ENCODE data around the gene APOBEC2.

APOBEC2 gene

GRCh38 chr6:41059556-41059955 lies 6.6 kb downstream of the APOBEC2 start:
- DNase-seq (ENCODE audit: low spot score): no peak

GRCh38 chr6:41061196-41061726 lies 8.3 kb downstream of the APOBEC2 start:
- DNase-seq (ENCODE audit: low spot score): no peak

GRCh38 chr6:41062056-41062455 lies 9.1 kb downstream of the APOBEC2 start:
- DNase-seq (ENCODE audit: low spot score): no peak

- peak; percentile 35 for DNase-seq (ENCODE audit: low spot score)
These were observed 10.9 kb downstream of the APOBEC2 start for GRCh38 chr6:41063884-41064285.

- no peak for DNase-seq (ENCODE audit: low spot score)
These were observed 11.8 kb downstream of the APOBEC2 start for GRCh38 chr6:41064841-41065240.

- no peak for DNase-seq (ENCODE audit: low spot score)
These were observed 12.6 kb downstream of the APOBEC2 start for GRCh38 chr6:41065550-41066026.

- peak; percentile 88 for DNase-seq (ENCODE audit: low spot score)
These were observed 13.9 kb downstream of the APOBEC2 start for GRCh38 chr6:41066867-41067304.

- no peak for DNase-seq (ENCODE audit: low spot score)
These were observed 18.5 kb downstream of the APOBEC2 start for GRCh38 chr6:41071501-41071922.

GRCh38 chr6:41071923-41072835 lies 19.2 kb downstream of the APOBEC2 start, which contains the start of gene OARD1:
Gene OARD1 (minus strand): TSS chr6:41072356. CDS start chr6:41071634, 722 bp downstream.
- peak; percentile 99 for DNase-seq (ENCODE audit: low spot score)

GRCh38 chr6:41072836-41073202 lies 19.8 kb downstream of the APOBEC2 start, which contains the start of gene NFYA:
Gene NFYA (plus strand): TSS chr6:41072974. CDS start chr6:41079090, 6,116 bp downstream.
- DNase-seq (ENCODE audit: low spot score): no peak

GRCh38 chr6:41073203-41073967 lies 20.4 kb downstream of the APOBEC2 start:
- peak; percentile 77 for DNase-seq (ENCODE audit: low spot score)

- DNase-seq (ENCODE audit: low spot score): peak; percentile 44
These were observed 21.1 kb downstream of the APOBEC2 start for GRCh38 chr6:41073968-41074691.

- no peak for DNase-seq (ENCODE audit: low spot score)
These were observed 21.9 kb downstream of the APOBEC2 start for GRCh38 chr6:41074692-41075436.

- DNase-seq (ENCODE audit: low spot score): no peak
These were observed 22.9 kb downstream of the APOBEC2 start for GRCh38 chr6:41075651-41076626.

GRCh38 chr6:41077536-41077935 lies 24.5 kb downstream of the APOBEC2 start:
- no peak for DNase-seq (ENCODE audit: low spot score)

GRCh38 chr6:41078101-41078500 lies 25.1 kb downstream of the APOBEC2 start:
- no peak for DNase-seq (ENCODE audit: low spot score)

- DNase-seq (ENCODE audit: low spot score): no peak
These were observed 26.1 kb downstream of the APOBEC2 start for GRCh38 chr6:41079080-41079479.

- DNase-seq (ENCODE audit: low spot score): no peak
These were observed 27.6 kb downstream of the APOBEC2 start for GRCh38 chr6:41080621-41081020.

GRCh38 chr6:41083072-41083471 lies 30.1 kb downstream of the APOBEC2 start:
- no peak for DNase-seq (ENCODE audit: low spot score)

GRCh38 chr6:41085182-41085581 lies 32.2 kb downstream of the APOBEC2 start:
- no peak for DNase-seq (ENCODE audit: low spot score)

Measured in pons (tissue), 1 donor.